Measurements from ENCODE around the gene ARMC6. TPM values are rescaled to one million over a fixed set of nuclear protein-coding genes. Genes with fewer than 3 reads are reported as not detected.

The ARMC6 gene
- total RNA-seq, 1 experiment from 2014 or later = 66.5 TPM

- no peak overlapping the region for H2BK120ac ChIP-seq (ENCODE audit: low read depth, low read length, poor library complexity, severe bottlenecking)
- no CpG with 5 or more reads among the region's 19 CpGs for WGBS (ENCODE audit: extremely low coverage, insufficient read length, low lambda C conversion rate)
- no peaks in the 10 kb centered on the region; a peak in 1 of 5 replicates for H3K9me3 Mint-ChIP-seq
These were observed 21.6 kb downstream of the ARMC6 start for GRCh38 chr19:19054939-19055440.

More at GRCh38 chr19:19054939-19055440, 21.6 kb downstream of the ARMC6 start:
- Histone ChIP-seq H3K23me2 (ENCODE audit: insufficient read length, low read depth, low read length, poor library complexity, severe bottlenecking) (no peaks in the 10 kb centered on the region), H3K9me3 (ENCODE audit: control insufficient read depth, low read depth, low read length) (no peaks in the 10 kb centered on the region), H4K20me1 (ENCODE audit: control insufficient read depth, insufficient read depth, insufficient read length) (no peaks in the 10 kb centered on the region), H4K8ac (replicated peaks; ENCODE audit: insufficient read length, low read depth, low read length) (no peak overlapping the region), H3K56ac (ENCODE audit: insufficient read length, low read depth, low read length) (no peak overlapping the region), H3K14ac (ENCODE audit: insufficient read depth, low read length) (no peak overlapping the region), H3K79me2 (ENCODE audit: insufficient read depth, low read length) (no peaks in the 10 kb centered on the region), H3K9ac (ENCODE audit: extremely low read depth, insufficient read length, low read length) (no peak overlapping the region), H2BK15ac (ENCODE audit: low read depth, low read length) (no peak overlapping the region), H3K4me2 (ENCODE audit: insufficient read depth, insufficient read length, low read length) (no peak overlapping the region), H2AFZ (ENCODE audit: low read length) (no peak overlapping the region), H3T11ph (ENCODE audit: low read length) (no peak overlapping the region), H3K4ac (ENCODE audit: low read depth, low read length) (no peak overlapping the region), H2BK5ac (ENCODE audit: insufficient read length, low read length) (no peak overlapping the region), H4K91ac (ENCODE audit: insufficient read length, low read depth, low read length) (no peak overlapping the region), H3K23ac (ENCODE audit: insufficient read length, low read depth, low read length) (no peak overlapping the region), H3K27me3 (ENCODE audit: insufficient read depth, low read length) (no peaks in the 10 kb centered on the region; the same call in 1 of the 2 replicates), H3K79me1 (ENCODE audit: insufficient read depth, low read depth, low read length, poor library complexity, severe bottlenecking) (no peaks in the 10 kb centered on the region), H2BK12ac (ENCODE audit: insufficient read length, low read depth, low read length) (no peak overlapping the region), H3K18ac (ENCODE audit: insufficient read length, low read depth, low read length) (no peak overlapping the region), H2AK5ac (ENCODE audit: insufficient read length, low read length) (no peak overlapping the region), H3K4me1 (ENCODE audit: insufficient read depth, low read length) (no peaks in the 10 kb centered on the region), H3K27ac (ENCODE audit: insufficient read length, low read depth, low read length) (no peak overlapping the region), H2BK20ac (ENCODE audit: low read depth, low read length, poor library complexity, severe bottlenecking) (no peak overlapping the region), H4K5ac (ENCODE audit: insufficient read length, low read depth, low read length) (no peak overlapping the region)
- Mint-ChIP-seq H3K27ac (no peak overlapping the region), H3K27me3 (ENCODE audit: low read depth) (peaks cover 2% of the 10 kb centered on the region; the same call in 1 of the 2 replicates), H3K4me1 (no peaks in the 10 kb centered on the region), H3K4me3 (no peak overlapping the region), H3K36me3 (ENCODE audit: insufficient read depth in 1 of 3, low read depth in 3 of 3) (peaks cover 38 to 89% (median 71%) of the 10 kb centered on the region in 3 experiments)
- no peak for DNase-seq
- TF ChIP-seq CTCF (conservative IDR thresholded peaks at IDR 0.05) = no peak
